Activated CD4-positive, alpha-beta T cell treated with anti-CD3 and anti-CD28 coated beads, Interleukin-2, amount 50 U/mL, for 16 hours (primary cell): Measurements from ENCODE around the gene SCFD2.
"Not testable (repeated sequence)": the region's sequence is repeated elsewhere in the genome, so short reads cannot be mapped to it uniquely, and the experiment has no call there.

ENCODE experiments used
- DNase-seq: peaks from one replicate; pipeline ENCODE4 v3.0.0-alpha.2; 2020

Gene SCFD2

DNA sequence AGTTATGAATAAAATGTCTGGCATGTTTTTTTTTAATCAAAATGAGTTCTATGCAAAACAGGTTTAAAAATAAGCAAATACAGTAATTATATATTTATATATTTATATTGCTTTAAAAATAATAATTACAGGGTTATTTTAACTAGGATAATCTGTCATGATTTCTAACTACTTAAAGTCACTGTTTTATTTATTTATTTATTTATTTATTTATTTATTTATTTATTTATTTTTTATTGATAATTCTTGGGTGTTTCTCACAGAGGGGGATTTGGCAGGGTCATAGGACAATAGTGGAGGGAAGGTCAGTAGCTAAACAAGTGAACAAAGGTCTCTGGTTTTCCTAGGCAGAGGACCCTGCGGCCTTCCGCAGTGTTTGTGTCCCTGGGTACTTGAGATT lies 129.2 kb downstream of the SCFD2 start:
- not testable (repeated sequence) for DNase-seq

DNA sequence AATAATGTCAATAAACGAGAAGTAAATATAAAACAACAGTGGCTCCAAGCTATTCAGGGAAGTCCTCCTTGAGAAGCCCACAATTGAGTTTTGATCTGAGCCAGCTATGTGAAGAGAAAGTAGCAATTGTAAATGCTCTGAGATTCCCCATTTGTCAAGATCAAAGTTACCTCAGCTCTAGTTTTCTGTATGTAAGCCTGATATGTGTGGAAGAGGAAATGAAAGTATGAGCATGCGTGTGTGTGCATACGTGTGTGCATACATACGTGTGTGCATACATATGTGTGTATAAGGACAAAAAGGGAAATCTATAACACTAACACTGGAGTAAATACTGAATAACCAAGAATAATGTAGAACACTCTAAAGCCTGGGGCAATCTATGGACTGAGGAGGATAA lies 130.3 kb downstream of the SCFD2 start:
- DNase-seq, result no peak

DNA sequence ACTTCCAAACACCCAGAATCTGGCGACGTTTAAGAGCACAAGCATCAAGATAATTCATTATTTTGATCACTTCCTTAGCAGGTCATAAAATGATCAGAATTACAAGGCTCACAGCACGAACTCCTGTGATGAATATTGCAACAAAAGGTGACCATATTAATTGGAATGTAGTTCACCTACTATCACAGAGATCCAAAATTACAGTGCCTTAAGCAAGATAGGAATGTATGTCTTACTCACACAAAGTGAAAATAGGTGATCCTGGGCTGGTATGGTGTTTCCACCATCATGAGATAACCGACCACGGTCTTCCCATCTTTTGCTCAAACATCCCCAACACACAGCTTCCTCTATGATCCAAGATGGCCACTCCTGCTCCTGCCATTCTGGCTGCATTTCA lies 131.2 kb downstream of the SCFD2 start:
- DNase-seq, result no peak

DNA sequence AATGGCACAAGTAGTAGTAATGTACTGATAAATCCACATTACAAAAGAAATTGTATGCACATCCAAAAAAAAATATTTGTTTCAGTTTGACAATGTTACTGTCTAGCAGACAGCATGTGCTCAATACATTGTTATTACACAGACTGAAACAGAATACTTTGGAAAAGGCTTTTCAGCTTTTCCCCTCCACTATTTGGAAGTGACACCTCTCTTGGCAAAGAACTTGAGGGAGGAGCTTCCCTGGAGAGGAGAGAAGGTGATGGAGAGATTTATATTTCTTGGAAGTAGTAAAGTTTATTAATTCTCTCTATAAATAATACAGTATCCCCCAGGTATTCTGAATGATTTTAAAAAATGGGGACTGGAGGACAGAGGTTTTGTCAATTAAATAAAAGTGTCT lies 131.8 kb downstream of the SCFD2 start:
- no peak for DNase-seq

DNA sequence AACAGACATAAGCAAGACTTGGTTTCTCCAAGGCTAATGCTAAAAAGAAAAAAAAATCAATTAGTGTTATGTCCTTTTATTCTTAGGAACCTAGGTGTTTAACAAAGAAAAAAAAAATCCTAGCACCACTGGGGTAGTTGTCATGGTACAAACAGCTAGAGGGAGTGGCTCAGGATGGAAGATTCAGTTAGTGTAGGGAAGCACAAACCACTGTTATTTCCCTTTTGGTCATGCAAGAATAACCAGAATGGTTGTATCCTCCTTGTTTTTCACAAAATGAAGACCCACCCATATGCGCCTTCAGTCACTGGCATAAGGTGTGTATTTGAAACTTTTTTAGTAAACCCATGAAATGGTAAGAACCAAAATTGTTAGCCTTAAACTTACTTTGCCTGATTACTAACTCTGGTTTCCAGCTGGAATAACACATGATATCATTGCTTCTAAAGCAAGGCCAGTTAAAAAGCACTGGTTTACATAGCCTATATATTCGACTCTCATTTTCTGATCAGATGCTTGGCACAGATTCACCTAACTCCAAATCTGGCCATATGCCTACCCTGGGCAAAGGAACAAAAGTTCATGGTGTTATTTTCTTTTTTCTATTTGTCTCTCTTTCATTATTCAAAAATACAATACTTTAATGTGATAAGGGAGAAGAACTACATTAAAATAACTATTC lies 132.6 kb downstream of the SCFD2 start:
- DNase-seq, result no peak

DNA sequence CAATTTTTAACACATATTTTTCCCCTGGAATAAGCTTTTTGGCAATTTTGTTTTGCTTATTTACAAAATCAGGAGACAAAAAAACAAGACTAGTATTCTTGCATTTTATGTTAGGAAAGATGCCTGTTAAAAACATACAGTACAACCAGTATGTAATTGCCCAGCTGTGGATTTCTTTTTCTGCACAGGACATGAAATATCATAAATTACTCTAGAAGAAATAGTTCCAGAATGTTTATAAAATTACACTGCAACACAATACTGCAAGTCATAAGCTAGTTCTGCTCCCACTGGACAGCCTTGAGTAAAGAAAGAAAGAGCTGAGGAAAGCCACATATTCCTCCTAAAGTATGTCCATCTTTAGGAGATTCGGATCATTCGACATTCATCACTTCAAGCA lies 133.5 kb downstream of the SCFD2 start:
- no peak for DNase-seq

DNA sequence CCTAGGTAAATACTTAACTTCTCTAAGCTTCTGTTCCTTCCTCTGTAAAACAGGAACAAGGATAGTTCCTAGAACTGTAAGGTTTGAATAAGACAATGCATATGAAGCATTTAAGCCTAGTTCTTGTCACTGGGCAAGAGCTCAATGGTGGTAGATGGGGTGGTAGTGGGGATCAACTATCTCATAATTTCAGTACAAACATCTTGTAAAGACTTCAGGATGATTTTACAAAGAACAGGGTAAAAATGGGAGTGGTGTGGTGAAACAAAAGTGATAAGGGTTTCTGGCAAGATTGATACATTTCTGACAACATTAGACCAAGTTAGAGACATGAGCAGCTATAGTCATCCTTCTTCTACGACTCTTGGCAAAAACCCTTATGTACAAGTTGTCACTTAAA lies 137.8 kb downstream of the SCFD2 start:
- no peak for DNase-seq

DNA sequence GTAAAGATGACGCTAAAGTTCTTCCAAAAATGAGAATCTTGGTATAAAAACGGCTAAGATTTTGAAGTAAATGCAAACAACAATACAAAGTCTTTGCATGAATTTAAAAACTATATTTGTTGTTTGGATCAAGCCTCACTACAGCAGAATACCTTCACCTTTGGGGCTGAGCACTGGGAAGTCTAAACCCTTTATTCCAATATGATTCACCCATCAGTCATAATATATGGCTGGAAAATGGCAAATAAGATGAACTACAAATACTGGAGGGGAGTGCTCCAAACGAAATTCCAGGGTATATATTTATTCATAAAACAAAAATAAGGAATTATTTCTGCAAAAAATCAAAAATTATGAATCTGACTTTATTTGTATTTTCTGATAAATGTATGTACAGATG lies 138.4 kb downstream of the SCFD2 start:
- no peak for DNase-seq

DNA sequence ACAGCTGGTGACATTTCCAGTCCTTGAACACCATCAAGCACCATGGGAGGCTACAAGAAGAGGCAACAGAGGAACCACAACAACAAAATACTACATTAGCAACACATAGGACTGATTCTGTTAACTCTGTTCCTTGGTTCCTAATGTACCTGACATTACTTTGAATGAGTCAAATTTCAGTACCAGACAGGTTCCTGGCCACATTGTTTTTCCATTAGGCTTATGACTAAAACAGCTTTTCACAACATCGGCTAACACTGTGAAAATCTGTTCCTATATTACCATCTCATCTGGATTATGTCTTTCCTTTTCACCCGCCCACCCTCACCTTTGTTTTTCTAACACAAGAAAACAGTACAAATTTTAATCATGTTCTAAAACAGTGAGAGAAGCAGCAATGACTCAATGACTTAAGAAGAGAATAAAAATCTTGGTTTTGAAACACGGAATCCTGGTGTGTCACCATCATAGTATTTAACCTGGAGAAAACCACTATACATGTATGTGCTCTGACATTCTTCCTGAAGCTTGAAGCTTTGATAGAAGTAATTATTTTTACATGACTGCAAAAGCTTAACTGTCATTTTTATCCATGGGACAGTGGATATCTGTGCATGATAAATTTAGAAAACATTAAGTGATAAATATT lies 143.9 kb downstream of the SCFD2 start:
- no peak for DNase-seq

DNA sequence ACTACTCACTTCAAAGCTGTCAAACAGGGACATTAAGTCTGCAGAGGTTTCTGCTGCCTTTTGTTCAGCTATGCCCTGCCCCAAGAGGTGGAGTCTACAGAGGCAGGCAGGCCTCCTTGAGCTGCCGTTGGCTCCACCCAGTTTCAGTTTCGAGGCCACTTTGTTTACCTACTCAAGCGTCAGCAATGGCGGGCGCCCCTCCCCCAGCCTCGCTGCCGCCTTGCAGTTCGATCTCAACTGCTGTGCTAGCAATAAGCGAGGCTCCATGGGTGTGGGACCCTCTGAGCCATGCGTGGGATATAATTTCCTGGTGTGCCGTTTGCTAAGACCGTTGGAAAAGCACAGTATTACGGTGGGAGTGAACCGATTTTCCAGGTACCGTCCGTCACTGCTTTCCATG lies 146.7 kb downstream of the SCFD2 start:
- not testable (repeated sequence) for DNase-seq

DNA sequence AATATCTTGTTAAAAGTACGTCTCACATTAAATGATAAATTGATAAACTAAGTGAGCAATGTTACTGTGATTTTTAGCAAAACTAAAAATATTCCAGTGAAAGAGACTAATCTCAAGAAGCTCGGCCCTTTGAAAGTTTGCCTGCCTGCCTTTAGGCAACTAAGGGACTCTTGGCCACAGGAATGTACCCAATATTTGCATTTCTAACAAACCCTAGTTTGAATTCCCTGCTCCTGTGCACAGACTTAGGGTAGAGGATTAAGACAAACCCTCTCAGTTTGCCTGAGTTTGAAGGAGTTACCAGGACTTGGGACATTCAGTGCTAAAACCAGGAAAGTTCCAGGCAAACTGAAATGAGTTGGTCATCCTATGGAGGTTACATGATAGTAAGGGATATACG lies 157.1 kb downstream of the SCFD2 start:
- no peak for DNase-seq

DNA sequence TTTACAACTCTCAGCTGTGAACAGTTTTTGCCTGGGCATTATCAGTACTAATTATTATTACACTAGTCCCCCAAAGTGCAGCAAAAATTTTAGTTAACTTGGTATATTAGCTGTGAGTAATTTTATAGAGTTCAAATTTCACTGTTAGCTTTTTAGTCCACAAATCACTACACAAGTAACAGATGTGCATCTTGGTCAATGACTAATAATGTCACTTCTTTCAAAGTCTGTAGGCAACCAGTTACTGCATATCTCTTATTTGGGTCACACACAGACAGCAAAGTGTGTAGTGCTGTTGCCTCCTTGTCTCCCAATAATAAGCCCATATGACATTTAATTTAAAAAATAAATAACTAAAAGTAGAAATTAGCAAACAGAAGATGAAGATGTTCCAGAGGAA lies 159.9 kb downstream of the SCFD2 start:
- DNase-seq, result peak; percentile 20

DNA sequence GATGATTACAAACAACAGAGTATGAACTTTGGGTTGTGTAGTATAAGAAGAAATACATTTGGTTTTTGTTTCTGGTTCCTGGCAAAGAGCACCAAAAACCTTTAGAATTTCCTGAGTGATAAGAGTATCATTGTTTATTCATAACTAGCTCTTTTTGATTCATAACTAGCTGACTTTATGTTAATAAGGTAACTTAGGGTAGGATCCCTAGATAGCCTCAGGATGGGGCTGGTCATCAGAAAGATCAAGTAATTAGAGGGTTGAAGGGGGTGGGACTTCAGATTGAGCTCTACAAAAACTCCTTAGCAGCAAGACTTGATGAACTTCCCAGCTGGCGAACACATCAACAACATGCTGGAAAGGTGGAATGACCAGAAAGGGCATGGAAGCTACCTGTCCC lies 166.5 kb downstream of the SCFD2 start:
- no peak for DNase-seq

DNA sequence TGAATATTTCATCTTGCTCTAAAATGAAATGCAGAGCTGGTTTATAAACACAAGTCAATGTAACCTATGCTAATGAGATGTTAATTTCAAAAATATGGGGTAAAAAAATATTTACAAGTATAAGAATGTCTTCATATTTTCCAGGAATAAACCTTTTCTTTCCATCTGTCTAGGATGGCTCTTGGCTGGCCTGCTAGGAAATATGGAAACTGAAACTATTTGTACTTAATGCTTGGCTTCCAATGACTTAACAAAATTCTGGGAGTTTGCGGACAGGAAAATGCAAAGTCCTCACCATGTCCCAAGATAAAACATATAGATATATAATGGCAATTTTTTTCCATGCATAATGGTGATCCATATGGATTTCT lies 168.1 kb downstream of the SCFD2 start:
- no peak for DNase-seq

DNA sequence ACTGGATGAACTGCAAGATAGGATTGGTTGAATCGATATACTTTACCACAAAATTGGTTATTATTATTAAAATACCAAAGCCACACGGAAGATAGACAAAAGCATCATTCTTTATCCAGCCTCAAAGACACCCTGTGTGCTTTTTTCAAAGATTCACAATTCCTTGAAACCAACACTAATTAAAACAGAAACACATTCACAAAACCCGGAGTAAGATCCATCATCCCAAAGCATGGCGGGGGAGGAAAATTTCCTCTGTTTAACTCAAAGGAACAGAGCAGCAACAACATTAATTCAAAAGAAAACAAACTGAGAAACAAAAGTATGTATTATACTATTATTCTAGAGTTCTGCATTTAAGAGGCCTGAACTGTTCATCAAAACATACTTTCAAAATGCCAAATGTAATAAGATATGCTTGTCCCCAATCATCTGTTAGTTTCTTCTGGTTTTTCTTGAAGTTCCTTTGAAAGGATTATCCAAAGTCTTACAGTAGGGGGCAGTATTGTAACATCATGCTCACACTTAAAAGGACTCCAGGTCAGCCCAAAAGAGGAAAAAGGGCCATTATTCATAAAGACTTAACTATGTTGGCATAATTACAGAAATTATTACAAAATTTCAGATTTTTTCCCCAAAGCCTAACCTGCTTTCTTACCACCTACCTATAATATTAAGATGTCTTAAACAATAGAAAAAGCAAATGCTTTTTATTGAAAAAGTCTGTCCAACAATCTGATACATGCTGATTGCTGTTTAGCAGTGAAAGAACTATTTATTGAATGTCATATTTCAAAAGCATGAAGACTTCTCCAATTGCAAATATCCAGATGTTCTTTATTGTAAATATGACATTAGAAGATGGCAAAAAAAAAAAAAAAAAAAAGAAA lies 168.7 kb downstream of the SCFD2 start:
- DNase-seq, result peak; percentile 61

DNA sequence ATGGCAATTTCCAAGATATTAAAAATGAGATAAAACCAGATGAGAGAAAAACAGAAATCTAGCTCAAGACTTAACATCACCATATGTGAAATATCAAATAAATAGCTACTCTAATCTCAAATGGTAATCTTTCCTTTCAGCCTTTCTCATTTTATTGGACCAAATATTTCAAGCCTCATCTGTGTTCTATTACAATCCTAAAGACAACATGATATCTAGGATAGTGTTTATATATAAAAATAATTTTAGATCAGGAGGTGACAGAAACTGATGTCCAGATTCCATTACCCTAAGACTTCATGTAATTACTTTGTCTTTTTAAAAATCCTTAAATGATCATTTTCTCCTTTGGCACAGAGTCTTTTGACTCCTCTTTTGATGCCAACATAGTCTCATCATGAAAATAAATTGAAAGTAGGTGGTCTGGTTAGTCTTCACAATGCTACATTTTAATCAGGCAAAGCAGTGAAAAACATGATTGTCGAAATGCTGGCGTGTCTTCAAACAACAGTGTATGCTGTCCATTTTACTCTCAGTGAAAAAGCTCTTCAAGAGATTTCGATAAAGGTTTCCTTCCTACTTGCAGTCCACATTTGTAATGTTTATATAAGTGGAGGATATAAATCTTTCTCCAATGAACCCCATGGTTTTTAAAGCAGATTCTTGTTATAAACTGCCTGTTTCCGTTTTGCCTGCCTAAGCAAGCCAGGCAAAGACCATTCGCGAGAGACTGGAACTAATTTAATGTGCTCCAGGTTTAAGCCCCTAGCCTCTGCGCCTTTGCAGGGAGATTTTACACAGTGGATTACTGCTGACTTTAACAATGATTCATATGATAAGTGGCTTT lies 169.8 kb downstream of the SCFD2 start:
- DNase-seq, result no peak

DNA sequence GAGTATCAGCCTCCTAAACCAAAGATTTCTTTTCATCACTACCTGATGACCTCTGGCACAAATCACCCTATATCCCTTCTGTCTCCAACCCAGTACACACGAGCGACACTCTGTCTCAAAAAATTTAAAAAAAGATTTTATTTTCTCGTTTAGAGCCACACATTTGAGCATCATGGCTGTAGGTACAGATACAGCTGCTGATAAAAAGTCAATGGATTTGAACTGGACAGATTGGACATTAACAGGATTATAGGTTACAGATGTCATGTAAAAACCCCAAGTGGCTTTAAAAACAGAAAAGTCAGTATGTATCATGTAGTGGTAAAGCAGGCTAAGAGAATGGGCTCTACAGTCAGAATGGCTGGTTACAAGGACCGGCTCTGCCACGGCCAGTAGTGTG lies 171.1 kb downstream of the SCFD2 start:
- DNase-seq, result no peak

DNA sequence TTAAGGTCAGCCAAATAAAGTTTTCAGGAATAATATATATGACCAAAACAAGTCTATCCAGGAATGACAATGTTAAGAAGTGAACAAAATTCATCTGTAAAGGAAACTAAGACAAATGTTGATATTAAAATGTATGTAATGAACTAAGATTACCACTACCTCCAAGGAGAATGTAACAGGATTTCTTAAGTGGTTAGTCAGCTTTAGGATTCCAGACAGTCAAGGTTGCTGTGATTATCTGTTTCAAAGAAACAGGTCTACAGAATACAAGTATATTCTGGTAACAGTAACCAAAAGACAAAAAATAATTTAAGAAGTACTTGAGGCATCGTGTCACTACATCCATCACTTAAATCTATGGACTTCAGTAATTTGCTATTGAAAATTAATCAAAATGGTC lies 172.8 kb downstream of the SCFD2 start:
- DNase-seq, result no peak

DNA sequence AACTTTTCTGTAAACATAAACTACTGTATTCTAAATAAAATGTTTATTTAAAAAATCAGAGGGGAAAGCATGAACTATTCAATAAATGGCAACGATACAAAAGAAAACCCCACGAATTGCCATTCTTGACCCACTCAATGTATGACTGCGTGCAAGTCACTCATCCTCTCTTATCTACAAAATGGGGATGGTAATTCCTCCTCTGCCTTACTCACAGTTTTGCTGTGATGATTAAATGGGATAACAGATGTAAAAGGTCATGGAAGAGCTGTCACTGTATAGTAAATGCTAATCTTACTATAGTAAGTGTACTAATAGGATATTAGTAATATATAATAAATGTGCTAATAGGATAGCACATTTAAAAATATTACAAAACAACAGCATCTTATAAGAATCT lies 173.4 kb downstream of the SCFD2 start:
- DNase-seq, result no peak

DNA sequence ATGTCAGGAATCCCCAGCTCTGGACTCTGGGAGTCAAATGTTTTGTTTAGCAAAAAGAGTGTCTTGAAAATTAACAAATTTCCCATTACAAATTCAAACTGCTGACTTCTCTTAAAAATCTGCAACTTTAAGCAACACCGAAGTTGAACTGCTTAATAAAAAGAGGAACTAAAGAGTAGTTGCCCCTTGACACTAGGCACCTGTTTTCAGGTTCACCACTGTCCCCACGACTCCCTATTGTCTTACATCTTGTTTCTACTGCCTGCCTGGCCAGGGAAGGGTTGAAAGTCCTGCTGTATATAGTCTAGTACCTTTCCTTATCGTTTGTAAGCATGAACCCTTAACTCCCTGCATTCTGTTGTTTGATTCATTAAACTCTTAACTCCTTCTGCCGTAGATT lies 173.9 kb downstream of the SCFD2 start:
- no peak for DNase-seq

DNA sequence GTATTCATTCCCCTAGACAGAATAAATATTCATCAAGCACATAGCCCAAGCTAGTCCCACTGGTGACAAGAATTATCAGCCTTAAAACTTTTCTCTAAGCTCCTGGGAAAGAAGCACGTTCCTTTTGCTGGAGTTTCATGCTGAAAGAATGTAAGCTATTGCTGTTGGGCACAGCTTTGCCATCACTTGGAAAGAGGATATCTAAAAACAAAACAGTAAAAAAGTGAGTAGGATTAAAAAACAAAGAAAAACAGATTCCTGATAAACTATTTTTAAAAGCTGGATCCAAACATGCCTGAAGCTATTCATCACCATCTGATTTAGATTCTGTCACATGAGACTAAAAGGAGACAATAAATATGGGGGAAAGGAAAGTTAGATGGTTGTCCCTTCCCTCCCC lies 176.8 kb downstream of the SCFD2 start:
- no peak for DNase-seq

DNA sequence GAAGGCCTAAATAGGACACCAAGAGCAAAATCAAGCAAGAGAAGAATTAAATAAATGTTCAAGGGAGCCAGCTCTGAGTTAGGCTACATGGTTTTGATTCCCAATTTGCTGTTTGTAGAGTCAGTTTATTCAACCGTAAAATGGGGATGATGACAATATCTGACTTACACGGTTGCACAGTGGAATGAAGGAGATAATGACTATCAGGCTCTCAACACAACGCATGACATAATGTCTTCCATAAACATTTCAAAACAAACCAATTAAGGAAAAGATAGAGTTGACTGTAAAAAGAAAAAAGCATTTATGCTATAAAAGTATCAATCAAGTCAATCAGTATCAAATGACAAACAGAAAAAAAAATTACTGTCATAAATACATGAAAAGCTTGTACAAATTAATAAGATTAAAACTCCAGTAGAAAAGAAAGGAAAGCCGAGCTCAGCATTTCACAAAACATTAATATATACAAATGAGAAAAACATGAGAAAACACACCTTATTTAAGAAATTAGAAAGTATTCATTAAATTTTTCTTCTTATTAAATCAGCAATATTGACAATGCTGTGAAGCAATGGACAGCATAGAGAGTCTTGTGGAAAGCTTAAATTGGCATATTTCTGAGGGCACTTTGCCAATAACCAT lies 179.0 kb downstream of the SCFD2 start:
- no peak for DNase-seq
